Inflammatory macrophage treated with lipopolysaccharide for 4 hours (primary cell): ENCODE results near the gene RAB40B.

Source experiments
- DNase-seq: peaks from one replicate; pipeline ENCODE4 v3.0.0-alpha.2; 2020

Gene RAB40B

GRCh38 chr17:82648165-82648668 lies 50.3 kb downstream of the RAB40B start, which contains the start of gene WDR45B:
TSS of gene WDR45B (minus strand) at chr17:82648444. CDS start at chr17:82648340, 104 bp downstream.
- peak; percentile 99 for DNase-seq

- DNase-seq, result peak; percentile 42
Measured at GRCh38 chr17:82647593-82648164, 50.8 kb downstream of the RAB40B start.

GRCh38 chr17:82645516-82645915 lies 53.0 kb downstream of the RAB40B start:
- no peak for DNase-seq

GRCh38 chr17:82644148-82644547 lies 54.4 kb downstream of the RAB40B start:
- no peak for DNase-seq

- no peak for DNase-seq
Measured at GRCh38 chr17:82642022-82642421, 56.5 kb downstream of the RAB40B start.

GRCh38 chr17:82640036-82640435 lies 58.5 kb downstream of the RAB40B start:
- peak; percentile 24 for DNase-seq

DNA sequence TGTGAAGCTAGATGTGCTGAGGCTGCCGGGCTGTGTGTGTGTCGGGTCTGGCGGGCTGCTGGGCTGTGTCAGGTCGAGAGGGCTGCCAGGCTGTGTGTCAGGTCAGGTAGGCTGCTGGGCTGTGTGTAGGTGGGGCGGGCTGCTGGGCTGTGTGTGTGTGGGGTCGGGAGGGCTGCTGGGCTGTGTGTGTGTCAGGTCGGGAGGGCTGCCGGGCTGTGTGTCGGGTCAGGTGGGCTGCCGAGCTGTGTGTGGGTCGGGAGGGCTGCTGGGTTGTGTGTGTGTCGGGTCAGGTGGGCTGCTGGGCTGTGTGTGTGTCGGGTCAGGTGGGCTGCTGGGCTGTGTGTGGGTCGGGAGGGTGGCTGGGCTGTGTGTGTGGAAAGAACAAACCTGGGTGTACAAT lies 58.9 kb downstream of the RAB40B start:
- no peak for DNase-seq

DNA sequence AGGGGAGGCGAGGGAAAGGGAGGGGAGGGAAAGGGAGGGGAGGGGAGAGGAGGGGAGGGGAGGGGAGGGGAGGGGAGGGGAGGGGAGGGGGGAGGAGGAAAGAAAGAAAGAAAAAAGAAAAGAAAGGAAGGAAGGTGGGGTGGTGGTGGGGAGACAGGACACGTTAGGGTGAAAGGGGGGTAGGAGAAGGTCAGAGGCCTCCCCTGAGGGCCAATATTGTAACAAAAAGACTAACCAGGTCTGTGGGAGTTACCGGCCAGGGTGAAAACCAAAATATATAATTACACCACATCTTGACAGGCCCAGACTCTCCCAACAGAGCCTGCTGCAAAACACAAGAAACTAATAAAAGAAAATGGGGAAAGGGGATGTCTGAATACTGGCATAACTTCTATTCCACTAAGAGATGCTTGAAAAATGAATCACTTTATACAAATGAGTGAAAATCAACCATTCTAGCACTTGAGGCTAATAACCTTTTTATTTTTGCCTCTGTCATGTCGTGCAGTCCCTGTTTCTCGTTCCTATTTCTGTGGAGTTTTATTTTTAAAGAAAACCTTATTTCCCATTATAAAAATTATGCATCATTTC lies 60.2 kb downstream of the RAB40B start:
- DNase-seq, result no peak

DNA sequence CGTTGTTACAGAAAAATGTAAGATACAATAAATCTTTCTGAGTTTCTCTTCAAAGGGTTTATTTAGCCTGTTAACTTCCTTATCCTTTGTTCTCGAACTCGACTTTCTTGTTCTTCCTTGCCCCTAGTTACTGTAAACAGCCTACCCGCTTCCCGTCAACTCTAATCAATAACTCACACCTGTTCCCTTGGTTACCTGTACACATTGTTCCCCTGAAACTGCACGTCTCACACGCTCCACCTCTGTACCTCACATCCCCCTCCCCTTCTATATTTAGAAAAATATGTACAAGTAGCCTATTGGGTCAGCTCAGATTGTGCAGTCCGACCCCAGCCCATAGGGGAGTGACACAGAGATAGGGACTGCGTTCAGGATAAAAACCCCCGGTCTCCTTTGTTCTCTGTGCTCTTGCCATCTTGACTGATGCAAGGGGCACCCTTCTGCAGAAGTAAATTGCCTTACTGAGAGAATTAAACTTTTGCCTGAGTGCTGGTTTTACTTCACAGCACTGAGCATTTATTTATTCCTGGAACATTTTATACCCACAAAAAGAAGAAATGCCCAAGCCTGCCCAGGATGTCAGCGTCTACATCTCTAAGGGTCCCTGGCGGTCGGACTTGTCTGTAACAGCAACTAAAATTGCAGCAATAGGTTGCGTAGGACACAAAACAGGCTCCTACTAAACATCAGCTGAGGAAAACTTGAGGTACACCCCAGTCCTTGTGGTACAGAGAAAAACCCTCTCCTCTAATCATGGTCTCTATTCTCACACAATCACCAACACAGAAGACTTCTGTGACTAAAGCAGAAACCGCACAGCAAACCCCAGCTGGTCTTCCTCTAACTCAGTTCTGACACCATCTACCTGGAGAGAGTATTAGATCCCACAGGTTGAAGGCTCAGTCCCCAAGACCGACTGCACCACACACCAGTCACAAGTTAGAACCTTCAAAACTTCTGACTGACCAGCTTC lies 61.6 kb downstream of the RAB40B start:
- no peak for DNase-seq

GRCh38 chr17:82633343-82633742 lies 65.2 kb downstream of the RAB40B start:
- DNase-seq, result no peak

- DNase-seq, result no peak
Measured at GRCh38 chr17:82632451-82632850, 66.0 kb downstream of the RAB40B start.

- DNase-seq, result no peak
Measured at GRCh38 chr17:82631544-82631943, 67.0 kb downstream of the RAB40B start.

DNA sequence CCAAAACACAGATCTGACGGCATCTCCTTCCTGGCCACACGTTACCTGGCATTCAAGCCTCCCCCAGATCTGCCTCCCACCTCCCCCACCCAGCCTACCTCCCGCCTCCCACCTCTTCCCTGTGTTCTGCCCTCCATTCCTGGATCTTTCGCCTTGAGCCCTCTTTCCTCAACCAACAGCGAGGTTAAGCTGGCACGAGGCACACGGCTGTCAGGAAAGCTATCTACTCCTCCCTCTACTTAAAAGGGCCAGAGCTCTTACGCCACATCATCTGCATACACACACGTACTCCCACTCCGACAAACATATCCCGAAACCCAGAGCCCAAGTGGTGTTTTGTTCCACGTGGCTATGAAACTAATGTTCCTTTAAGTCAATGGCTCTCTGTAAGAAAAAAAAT lies 68.3 kb downstream of the RAB40B start:
- no peak for DNase-seq

DNA sequence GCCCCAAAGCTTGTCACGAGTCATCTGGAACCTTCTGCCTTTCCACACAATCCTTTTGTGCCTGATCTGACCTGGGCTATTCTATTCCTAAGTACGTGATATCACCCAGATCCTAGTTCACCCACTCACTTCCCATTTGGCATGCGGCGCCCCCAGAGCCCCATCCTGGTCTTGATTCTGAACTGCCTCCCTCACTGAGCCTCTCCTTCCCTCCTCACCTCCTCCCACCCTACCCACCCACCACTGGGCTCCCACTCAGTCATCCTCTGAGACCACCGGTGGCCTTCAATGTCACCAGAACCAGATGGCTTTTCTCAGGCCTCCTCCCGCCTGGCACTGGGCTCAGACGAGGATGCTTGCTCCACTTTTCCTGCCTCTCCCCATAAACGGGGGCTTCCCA lies 68.8 kb downstream of the RAB40B start:
- DNase-seq, result no peak

GRCh38 chr17:82627405-82627804 lies 71.1 kb downstream of the RAB40B start:
- DNase-seq, result no peak

- peak; percentile 54 for DNase-seq
Measured at GRCh38 chr17:82623707-82624106, 74.8 kb downstream of the RAB40B start.

- DNase-seq, result no peak
Measured at GRCh38 chr17:82619641-82620040, 78.9 kb downstream of the RAB40B start.

DNA sequence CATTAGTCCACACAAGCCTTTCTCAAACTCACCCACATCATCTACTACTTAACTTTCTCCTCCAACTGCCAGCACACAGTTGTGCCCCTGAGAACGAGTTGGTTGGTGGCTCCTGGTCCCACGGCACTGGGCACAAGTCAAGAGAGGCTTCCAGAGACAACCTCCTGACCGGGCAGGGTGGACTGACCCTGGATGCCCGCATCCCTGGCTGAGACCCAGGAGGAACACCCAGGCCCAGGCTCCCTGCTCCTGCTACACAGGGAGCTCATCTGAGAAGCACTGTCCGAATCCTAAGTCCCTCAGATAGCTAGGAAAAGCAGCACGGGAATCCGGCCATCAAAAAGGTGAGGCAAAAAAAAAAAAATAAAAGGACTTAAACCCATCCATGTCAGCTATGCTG lies 79.3 kb downstream of the RAB40B start:
- no peak for DNase-seq

DNA sequence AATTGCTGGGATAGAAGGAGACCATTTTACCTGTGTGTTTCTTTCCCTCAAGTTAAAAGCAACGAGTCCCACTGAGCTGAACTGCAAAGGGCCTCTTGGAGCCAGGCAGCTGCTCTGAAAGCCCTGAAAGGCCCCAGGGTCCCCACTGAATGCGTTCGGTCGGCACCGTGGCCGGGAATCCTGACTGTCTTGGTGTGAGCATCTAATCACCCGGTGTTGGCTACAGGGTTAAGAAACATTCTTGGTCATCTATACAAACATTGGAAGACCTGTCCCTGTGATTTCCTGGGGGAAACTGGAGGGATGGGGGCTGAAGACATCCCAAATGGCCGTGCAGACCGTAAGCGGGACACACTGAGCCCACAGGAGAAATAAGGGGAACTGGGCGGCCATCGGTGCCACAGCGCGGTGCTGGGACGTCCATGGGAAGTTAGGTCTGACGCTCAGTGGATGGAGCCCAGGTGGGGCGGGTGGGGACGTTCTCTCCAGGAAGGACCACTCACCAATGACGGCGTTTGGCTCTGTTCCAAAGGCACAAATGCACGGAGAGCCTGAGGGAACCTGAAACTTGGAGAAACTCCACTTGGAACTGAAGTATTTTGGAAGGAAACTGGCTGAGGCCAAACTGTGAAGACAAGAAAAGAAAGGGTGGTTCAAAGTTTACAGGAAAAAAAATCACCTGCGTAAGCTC lies 82.3 kb downstream of the RAB40B start:
- no peak for DNase-seq

- no peak for DNase-seq
Measured at GRCh38 chr17:82615084-82616020, 83.1 kb downstream of the RAB40B start.

GRCh38 chr17:82614095-82614631 lies 84.3 kb downstream of the RAB40B start:
- no peak for DNase-seq
